Activated CD4-positive, CD25-positive, alpha-beta regulatory T cell treated with anti-CD3 and anti-CD28 coated beads, Interleukin-2, amount 50 U/mL, for 16 hours (primary cell): ENCODE data around the gene USP13.
"Not testable (repeated sequence)": the region's sequence is repeated elsewhere in the genome, so short reads cannot be mapped to it uniquely, and the experiment has no call there.

Source experiments
- DNase-seq: peaks from one replicate; pipeline ENCODE4 v3.0.0-alpha.2; 2020; ENCODE audit warnings: low read depth, low spot score

The USP13 gene

GRCh38 chr3:179732661-179733348 lies 80.0 kb downstream of the USP13 start:
- DNase-seq = no peak

DNA sequence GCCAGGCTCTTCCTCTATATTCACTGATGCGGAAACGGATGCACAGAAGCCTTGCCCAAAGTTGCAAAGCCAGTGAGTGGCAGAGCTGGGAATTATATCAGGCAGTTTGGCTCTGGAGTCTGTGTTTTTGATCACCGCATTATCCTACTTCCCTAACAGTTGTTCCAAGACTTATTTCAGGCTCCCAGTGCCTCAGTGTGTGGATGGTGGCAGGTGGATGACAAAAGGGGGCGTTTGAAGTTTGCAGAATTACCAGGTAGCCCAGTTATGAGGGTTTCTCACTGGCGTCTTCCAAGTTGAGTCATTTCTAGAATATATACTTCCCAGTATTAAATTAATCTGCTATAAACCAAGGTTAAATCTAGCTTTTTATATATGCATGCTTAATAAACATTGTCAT lies 81.0 kb downstream of the USP13 start:
- no peak for DNase-seq

GRCh38 chr3:179734497-179735281 lies 81.8 kb downstream of the USP13 start:
- DNase-seq = no peak

DNA sequence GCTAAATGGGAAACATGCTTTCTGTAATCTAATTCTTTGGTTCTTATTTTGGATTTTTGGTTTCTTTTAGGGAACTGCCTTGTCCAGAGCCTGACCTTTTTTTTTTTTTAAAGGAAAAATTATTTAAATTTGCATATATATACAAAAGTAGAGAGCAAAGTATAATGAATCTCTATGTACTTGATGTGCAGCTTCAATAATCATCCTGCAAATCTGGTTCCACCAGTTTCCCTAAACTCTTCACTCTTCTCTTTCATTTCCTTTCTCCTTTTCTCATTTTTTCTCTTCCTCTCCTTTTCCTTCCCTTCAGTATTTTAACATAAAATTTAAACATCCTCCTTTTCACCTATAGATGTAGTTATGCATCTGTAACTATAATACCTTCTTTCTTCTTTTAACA lies 82.5 kb downstream of the USP13 start:
- no peak for DNase-seq

DNA sequence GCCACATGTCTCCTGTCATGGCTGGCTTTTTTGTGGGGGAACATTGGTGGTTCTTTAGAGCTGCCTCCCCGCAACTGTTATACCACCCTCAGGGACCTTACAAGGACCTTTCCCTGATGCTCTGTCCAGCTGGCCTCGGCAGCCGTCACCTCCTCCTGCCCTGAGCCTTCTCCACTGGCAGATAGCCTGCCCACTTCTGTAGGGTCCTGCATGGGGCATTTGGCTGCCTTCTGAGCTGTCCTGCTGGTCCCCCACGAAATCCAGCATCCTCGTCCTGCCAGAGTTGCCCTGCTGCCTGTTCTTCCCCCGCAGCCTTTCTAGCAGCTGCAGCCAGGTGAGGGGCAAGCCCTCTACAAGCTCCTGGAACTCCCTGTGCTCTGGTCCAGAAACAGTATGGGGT lies 86.2 kb downstream of the USP13 start:
- no peak for DNase-seq

- DNase-seq = no peak
Observed at GRCh38 chr3:179739816-179740594, 87.2 kb downstream of the USP13 start.

DNA sequence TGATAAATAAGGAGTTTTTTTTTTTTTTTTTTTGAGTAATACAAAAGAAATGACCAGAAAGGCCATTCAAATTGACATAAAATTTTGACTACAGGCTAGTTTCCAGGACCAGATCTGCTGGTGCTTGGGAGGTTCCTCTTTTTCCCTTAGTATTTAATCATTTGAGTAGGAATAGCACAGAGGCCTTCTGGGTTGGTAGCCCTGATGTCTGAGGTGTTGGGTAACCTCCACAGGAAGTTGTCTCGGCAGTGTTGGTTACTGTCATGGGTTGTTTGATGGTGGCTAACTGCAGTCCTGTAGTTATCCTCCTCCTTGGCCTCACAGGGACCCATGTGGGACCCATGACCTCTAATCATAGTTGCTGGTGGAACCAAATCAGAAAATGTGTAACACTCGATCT lies 91.1 kb downstream of the USP13 start:
- no peak for DNase-seq

DNA sequence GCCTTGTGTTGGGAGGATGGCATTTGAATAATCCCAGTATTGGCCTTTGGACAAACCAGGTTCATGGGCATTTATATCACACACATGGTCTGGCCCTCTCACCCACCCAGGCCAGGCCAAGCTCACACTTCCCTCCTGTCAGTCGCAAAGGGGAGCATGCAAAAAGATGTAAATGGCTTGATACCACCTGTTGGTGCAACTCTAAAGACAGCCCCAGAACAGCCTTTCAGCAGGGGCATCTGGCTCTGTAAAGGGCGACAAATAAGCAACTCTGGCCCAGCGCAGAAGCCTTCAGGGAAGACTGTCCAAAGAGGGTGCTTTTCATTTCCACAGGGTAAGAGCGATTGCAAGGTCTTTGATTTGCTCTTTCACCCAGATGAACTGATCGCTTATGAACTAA lies 91.8 kb downstream of the USP13 start:
- DNase-seq = no peak

DNA sequence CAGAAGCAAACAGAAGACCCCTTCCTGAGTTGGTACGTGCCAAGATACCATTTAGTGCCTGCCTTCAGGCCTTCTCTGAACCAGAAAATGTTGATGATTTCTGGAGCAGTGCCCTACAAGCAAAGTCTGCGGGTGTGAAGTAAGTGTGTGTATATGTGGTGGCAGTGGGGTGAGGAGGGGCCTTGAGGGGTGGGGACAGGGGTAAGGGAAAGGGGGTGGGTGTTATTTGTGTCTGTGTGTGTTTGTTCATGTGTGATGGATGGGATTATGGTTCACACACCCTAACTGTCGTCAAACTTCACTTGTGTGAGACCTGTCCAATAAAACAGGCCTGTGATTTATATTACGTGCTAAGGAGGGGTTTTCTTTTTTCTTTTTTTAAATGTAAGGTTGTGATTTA lies 92.2 kb downstream of the USP13 start:
- no peak for DNase-seq

GRCh38 chr3:179745716-179746115 lies 92.9 kb downstream of the USP13 start:
- DNase-seq = no peak

DNA sequence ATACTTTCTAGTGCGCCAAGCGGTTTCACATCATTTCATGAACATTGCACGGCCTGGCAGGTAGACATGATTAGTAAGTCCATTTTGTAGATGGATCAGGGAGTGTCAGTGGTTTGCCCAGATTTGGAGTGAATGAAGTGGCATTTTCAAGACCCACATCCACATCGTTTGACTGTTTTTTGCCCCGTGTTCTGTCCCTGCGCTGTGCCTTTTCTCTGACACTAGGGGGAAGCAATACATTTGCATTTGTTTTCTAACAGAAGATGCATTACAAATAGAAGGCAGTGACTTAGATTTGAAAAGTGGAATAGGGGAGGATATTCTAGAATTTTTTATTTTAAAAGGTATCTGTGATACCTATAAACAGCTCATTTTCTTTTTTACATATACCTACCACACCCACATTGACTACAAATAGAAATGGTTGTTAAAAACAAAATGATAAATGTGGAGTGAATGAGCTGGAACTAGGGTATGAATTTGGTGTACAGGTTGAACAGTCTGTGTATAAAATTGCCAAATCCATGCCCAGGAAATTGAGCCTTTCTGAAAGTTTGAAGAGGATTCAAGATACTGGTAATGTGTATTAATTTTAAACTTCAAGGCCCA lies 98.0 kb downstream of the USP13 start:
- no peak for DNase-seq

DNA sequence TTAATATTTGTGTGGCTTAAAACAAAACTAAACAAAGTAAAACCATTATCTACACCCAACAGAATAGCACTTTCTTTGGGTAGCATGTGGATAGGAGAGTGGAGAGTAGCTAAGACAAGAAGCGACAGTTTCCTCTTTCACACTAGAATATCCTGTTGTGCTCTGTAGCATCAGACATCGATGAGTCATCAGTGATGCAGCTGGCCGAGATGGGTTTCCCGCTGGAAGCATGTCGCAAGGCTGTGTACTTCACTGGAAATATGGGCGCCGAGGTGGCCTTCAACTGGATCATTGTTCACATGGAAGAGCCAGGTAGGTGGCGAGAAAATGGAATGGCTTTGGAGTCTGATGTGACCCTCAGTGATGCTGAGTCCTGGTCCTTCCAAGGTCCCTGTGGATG lies 108.1 kb downstream of the USP13 start:
- DNase-seq = no peak

DNA sequence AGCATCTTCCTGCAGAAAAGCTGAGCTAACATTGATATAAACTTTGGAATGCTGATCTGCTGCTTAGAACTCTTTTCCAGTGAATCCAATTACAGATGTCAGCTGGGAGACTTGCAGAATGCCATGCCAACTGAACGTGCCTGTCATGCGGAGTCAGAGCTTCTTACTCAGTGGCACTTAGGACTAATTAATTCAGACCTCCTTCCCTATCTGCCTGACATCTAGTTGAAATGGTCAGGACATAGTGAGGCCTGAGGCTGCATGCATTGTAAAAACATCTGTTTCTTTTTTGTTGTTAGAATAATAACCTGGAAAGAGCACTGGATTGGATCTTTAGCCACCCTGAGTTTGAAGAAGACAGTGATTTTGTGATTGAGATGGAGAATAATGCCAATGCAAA lies 112.6 kb downstream of the USP13 start:
- DNase-seq = no peak

DNA sequence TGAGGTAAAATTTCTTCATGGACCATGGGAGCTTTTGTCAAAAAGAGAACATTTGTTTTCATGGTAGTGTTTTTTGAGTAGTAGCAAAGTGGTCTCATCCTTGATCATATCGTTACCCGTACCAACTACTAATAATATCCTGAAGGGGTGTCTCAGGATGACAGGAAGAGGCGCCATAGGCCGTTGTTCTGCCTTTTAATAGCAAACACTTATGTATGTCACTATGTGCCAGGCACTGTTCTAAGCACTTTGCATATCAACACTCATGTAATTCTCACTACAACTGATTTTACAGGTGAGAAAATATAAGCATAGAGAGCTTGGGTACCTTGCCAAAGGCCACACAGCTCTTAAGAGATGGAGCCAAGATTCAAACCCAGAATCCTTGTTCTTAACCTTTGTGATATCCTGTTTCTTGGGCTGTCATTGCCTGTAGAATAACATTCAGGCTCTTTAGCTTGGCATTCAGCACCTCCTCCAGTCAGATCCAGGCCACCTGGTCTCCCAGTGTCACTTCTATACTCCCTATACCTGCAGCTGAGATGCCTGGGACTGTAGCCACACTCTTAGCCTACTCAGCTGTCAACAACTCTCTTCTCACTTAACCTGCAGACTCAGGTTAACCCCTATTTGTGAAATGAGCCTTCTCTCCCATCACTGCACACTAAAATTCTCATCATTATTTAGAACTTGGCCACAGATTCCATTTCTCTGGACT lies 113.7 kb downstream of the USP13 start:
- DNase-seq = no peak

GRCh38 chr3:179768080-179768479 lies 115.2 kb downstream of the USP13 start:
- no peak for DNase-seq

DNA sequence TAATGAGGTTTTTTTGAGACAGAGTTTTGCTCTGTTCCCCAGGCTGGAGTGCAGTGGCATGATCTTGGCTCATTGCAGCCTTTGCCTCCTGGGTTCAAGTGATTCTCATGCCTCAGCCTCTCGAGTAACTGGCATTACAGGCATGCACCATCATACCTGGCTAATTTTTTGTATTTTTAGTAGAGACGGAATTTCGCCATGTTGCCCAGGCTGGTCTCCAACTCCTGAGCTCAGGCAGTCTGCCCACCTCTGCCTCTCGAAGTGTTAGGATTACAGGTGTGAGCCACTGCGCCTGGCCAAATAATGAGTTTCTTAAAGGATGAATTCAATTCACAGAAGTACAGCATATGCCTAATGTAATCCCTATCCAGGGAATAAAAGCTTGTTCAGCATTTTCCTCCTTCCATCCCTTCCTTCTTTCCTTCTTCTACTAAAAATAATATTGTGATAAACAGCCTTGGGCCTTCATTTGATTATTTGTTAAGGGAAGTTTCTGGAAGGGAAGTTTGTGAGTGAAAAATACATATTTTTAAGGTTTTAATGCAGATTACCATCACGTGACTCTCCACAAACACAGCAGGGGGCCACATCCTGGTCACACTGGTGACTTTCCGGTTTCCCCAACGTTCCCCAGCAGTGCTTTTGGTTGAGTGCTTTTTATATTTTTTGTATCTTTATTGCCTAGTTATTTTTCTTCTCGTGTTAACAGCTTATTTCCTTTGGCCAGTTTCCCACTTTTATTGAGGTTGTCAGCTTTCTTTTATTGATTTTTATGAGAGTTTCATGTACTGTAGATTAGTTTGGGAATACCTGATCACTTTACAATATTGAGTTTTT lies 116.8 kb downstream of the USP13 start:
- DNase-seq = no peak

DNA sequence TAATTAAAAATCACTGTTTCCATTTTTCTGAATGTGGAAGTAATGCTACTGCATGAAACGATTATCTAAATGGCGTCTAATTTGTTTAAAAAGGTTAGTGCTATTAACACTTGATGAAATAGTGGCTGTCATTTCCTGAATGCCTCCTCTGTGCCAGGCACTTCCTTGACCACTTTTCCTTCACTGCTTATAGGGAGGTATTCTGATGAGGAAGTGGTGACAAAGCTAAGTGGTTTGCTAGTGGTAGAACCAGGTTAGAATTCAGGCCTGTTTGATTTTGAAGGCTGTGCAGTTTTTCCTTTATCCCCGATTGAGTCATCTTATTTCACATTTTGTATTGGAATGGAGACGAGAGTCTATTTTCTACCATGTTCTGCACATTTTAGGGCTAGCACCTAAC lies 119.0 kb downstream of the USP13 start:
- no peak for DNase-seq

DNA sequence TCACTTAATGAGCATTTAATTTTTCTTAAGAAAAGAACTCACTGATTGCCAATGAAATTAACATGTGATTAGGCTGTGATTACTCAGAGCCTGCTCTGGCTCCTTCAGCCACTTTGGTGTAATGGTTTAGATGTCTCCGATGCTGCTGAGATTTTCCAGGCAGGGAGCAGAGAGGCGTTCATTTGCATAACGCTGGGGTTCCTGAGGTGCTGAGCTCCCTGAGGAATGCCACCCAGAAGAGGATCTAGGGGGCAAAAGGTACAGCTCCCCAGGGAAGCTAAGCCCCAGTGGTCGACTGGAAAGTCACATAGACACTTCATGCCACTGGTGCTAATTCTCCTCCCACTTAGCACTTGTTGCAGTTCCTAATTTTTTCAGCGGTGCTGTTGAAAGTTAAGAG lies 119.5 kb downstream of the USP13 start:
- no peak for DNase-seq

DNA sequence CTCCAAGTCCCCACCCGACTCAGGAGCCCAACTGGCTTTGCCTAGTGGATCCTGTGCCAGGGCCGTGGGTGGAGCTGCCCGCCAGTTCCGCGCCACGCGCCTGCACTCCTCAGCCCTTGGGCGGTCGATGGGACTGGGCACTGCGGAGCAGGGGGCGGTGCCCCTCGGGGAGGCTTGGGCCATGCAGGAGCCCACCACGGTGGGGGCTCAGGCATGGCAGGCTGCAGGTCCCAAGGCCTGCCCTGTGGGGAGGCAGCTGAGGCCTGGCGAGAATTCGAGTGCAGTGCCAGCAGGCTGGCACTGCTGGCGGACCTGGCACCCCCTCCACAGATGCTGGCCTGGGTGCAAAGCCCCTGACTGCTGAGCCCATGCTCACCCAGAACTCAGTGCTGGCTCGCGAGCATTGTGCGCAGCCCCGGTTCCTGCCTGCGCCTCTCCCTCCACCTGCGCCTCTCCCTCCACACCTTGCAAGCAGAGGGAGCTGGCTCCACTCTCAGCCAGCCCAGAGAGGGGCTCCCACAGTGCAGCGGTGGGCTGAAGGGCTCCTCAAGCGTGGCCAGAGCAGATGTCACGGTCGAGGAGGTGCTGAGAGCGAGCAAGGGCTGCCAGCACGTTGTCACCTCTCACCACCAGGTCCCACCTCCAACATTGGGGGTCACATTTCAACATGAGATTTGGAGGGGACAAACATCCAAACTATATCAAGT lies 122.7 kb downstream of the USP13 start:
- no peak for DNase-seq

GRCh38 chr3:179782841-179783240 lies 130.0 kb downstream of the USP13 start:
- not testable (repeated sequence) for DNase-seq
